Activated naive CD4-positive, alpha-beta T cell treated with anti-CD3 and anti-CD28 coated beads, Interleukin-2, amount 50 U/mL, for 24 hours (primary cell): ENCODE results near the gene SLC15A1.
"Not testable (repeated sequence)": the region's sequence is repeated elsewhere in the genome, so short reads cannot be mapped to it uniquely, and the experiment has no call there.

Experiments used
- H3K27ac Mint-ChIP-seq: one replicate; pipeline ENCODE4 v1.8.0; 2021; ENCODE audit warnings: mild to moderate bottlenecking, mixed read lengths
- H3K27me3 Mint-ChIP-seq: one replicate; pipeline ENCODE4 v1.8.0; 2021; ENCODE audit warnings: mixed read lengths
- H3K36me3 Mint-ChIP-seq: one replicate; pipeline ENCODE4 v1.8.0; 2021; ENCODE audit warnings: mixed read lengths
- H3K4me1 Mint-ChIP-seq: one replicate; pipeline ENCODE4 v1.8.0; 2021; ENCODE audit warnings: mixed read lengths
- H3K4me3 Mint-ChIP-seq: one replicate; pipeline ENCODE4 v1.8.0; 2021; ENCODE audit warnings: mild to moderate bottlenecking, mixed read lengths
- H3K9me3 Mint-ChIP-seq: one replicate; pipeline ENCODE4 v1.8.0; 2021; ENCODE audit warnings: mixed read lengths

Gene SLC15A1

GRCh38 chr13:98649861-98650260 is 102.6 kb downstream of the SLC15A1 start:
- H3K9me3 Mint-ChIP-seq, result no peaks in the 10 kb centered on the region
- no peak overlapping the region for H3K4me3 Mint-ChIP-seq
- no peaks in the 10 kb centered on the region for H3K36me3 Mint-ChIP-seq
- H3K27me3 Mint-ChIP-seq, result no peaks in the 10 kb centered on the region
- no peak overlapping the region for H3K27ac Mint-ChIP-seq
- H3K4me1 Mint-ChIP-seq, result peaks cover 5% of the 10 kb centered on the region

- H3K4me3 Mint-ChIP-seq, result no peak overlapping the region
- no peak overlapping the region for H3K27ac Mint-ChIP-seq
- no peaks in the 10 kb centered on the region for H3K36me3 Mint-ChIP-seq
- peaks cover 5% of the 10 kb centered on the region for H3K4me1 Mint-ChIP-seq
- H3K9me3 Mint-ChIP-seq, result no peaks in the 10 kb centered on the region
- H3K27me3 Mint-ChIP-seq, result no peaks in the 10 kb centered on the region
Observed at GRCh38 chr13:98648686-98649085, 103.8 kb downstream of the SLC15A1 start.

GRCh38 chr13:98648141-98648540 is 104.3 kb downstream of the SLC15A1 start:
- no peak overlapping the region for H3K4me3 Mint-ChIP-seq
- no peaks in the 10 kb centered on the region for H3K9me3 Mint-ChIP-seq
- H3K36me3 Mint-ChIP-seq, result no peaks in the 10 kb centered on the region
- H3K27me3 Mint-ChIP-seq, result no peaks in the 10 kb centered on the region
- no peak overlapping the region for H3K27ac Mint-ChIP-seq
- H3K4me1 Mint-ChIP-seq, result peaks cover under 1% of the 10 kb centered on the region

DNA sequence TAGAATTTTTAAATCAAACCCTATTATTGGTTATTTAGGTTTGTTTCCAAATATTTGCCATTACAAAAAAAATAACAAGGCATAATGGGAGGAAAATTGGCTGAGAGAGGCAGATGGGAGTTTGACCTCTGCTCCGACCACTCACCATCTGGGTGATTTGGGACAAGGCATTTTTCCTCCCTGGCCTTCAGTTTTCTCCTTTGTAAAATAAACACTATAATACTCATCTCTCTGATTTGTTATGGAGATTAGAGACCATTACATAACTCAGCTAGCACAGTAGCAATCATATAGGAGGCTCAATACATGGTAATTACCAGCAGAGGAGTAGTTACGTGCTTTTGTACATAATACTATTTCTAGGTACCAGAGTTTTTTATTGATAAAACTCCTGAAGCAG is 105.4 kb downstream of the SLC15A1 start:
- no peak overlapping the region for H3K4me3 Mint-ChIP-seq
- no peaks in the 10 kb centered on the region for H3K36me3 Mint-ChIP-seq
- H3K4me1 Mint-ChIP-seq, result no peaks in the 10 kb centered on the region
- no peaks in the 10 kb centered on the region for H3K27me3 Mint-ChIP-seq
- no peaks in the 10 kb centered on the region for H3K9me3 Mint-ChIP-seq
- no peak overlapping the region for H3K27ac Mint-ChIP-seq

GRCh38 chr13:98643479-98643878 is 109.0 kb downstream of the SLC15A1 start:
- Mint-ChIP-seq H3K4me1 (no peaks in the 10 kb centered on the region), H3K4me3 (no peak overlapping the region), H3K27me3 (no peaks in the 10 kb centered on the region), H3K36me3 (no peaks in the 10 kb centered on the region), H3K27ac (no peak overlapping the region), H3K9me3 (no peaks in the 10 kb centered on the region)

GRCh38 chr13:98641075-98641474 is 111.4 kb downstream of the SLC15A1 start:
- no peaks in the 10 kb centered on the region for H3K4me1 Mint-ChIP-seq
- H3K4me3 Mint-ChIP-seq, result no peak overlapping the region
- H3K9me3 Mint-ChIP-seq, result no peaks in the 10 kb centered on the region

GRCh38 chr13:98639785-98640184 is 112.7 kb downstream of the SLC15A1 start:
- H3K27me3 Mint-ChIP-seq, H3K27ac Mint-ChIP-seq, H3K4me1 Mint-ChIP-seq, H3K36me3 Mint-ChIP-seq, H3K9me3 Mint-ChIP-seq, H3K4me3 Mint-ChIP-seq: not testable (repeated sequence)

More at GRCh38 chr13:98641075-98641474, 111.4 kb downstream of the SLC15A1 start:
- H3K36me3 Mint-ChIP-seq, result no peaks in the 10 kb centered on the region
- H3K27me3 Mint-ChIP-seq, result peaks cover 1% of the 10 kb centered on the region
- no peak overlapping the region for H3K27ac Mint-ChIP-seq

GRCh38 chr13:98638352-98638751 is 114.1 kb downstream of the SLC15A1 start:
- not testable (repeated sequence) for H3K27me3 Mint-ChIP-seq, H3K9me3 Mint-ChIP-seq, H3K27ac Mint-ChIP-seq, H3K4me3 Mint-ChIP-seq, H3K36me3 Mint-ChIP-seq, H3K4me1 Mint-ChIP-seq
